Esophagus squamous epithelium (tissue), 4 donors: ENCODE measurements around the gene FOXK1.

Experiments
- POLR2A ChIP-seq, 4 donors: fragments of 450-650 bp; IDR thresholded peaks; one replicate each; pipeline ENCODE4 v1.6.1; 2017; ENCODE audit warnings: antibody characterized with exemption in 4 of 4, mild to moderate bottlenecking in 4 of 4, moderate library complexity in 3 of 4
- TF ChIP-seq, protein P1 (sequence below), 6 experiments: fragments of 450-650 bp in 4 of 6; fragments of 200-600 bp in 2 of 6; sonication (generic) in 2 of 6; IDR thresholded peaks; one replicate each; pipeline ENCODE4 v1.5.1; 2016 to 2019; ENCODE audit warnings: antibody characterized with exemption in 6 of 6, mild to moderate bottlenecking in 4 of 6, moderate library complexity in 4 of 6

- TF ChIP-seq, protein P1, sequence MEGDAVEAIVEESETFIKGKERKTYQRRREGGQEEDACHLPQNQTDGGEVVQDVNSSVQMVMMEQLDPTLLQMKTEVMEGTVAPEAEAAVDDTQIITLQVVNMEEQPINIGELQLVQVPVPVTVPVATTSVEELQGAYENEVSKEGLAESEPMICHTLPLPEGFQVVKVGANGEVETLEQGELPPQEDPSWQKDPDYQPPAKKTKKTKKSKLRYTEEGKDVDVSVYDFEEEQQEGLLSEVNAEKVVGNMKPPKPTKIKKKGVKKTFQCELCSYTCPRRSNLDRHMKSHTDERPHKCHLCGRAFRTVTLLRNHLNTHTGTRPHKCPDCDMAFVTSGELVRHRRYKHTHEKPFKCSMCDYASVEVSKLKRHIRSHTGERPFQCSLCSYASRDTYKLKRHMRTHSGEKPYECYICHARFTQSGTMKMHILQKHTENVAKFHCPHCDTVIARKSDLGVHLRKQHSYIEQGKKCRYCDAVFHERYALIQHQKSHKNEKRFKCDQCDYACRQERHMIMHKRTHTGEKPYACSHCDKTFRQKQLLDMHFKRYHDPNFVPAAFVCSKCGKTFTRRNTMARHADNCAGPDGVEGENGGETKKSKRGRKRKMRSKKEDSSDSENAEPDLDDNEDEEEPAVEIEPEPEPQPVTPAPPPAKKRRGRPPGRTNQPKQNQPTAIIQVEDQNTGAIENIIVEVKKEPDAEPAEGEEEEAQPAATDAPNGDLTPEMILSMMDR (IDR thresholded peaks at IDR 0.05), result no peak
- TF ChIP-seq POLR2A (IDR thresholded peaks at IDR 0.05), result no peak
These were observed 119.7 kb downstream of the FOXK1 start for GRCh38 chr7:4801839-4802231.
